Astrocyte of the spinal cord (primary cell): ENCODE data around the gene HK2.

Experiments
- DNase-seq: peaks from one replicate; pipeline ENCODE4 v3.0.0; 2011; ENCODE audit warnings: low read depth, low spot score
- H3K4me3 ChIP-seq: 2 replicates; pipeline ENCODE4 v1.5.1; 2011; ENCODE audit warnings: low read depth, mild to moderate bottlenecking, low read length, moderate library complexity
- CTCF ChIP-seq: IDR thresholded peaks from 2 replicates; pipeline ENCODE4 v1.5.1; 2012; ENCODE audit warnings: low read depth, mild to moderate bottlenecking, low read length, inconsistent platforms
- in situ Hi-C: cut with HindIII; loops from 2 replicates; pipeline ENCODE4 v1.10.0; 2017; ENCODE audit warnings: low sequenced_read_pairs

The HK2 gene

GRCh38 chr2:74917702-74918619 lies 84.0 kb downstream of the HK2 start:
- in situ Hi-C loops = no loop called here
- no peak for TF ChIP-seq CTCF
- no peak overlapping the region for H3K4me3 ChIP-seq
- DNase-seq = peak; percentile 32

- peak overlapping the region; percentile 33 for H3K4me3 ChIP-seq
- in situ Hi-C loops = no loop called here
- TF ChIP-seq CTCF = peak; percentile 80
- peak; percentile 47 for DNase-seq
These were observed 85.9 kb downstream of the HK2 start for GRCh38 chr2:74919827-74920226.

- no peak overlapping the region for H3K4me3 ChIP-seq
- in situ Hi-C loops = no loop called here
- no peak for DNase-seq
- no peak for TF ChIP-seq CTCF
These were observed 87.4 kb downstream of the HK2 start for GRCh38 chr2:74921236-74921736.

- no peak for DNase-seq
- in situ Hi-C loops = no loop called here
- H3K4me3 ChIP-seq = no peak overlapping the region
- no peak for TF ChIP-seq CTCF
These were observed 88.8 kb downstream of the HK2 start for GRCh38 chr2:74922592-74923227.

GRCh38 chr2:74924463-74925265 lies 90.7 kb downstream of the HK2 start:
- no peak overlapping the region for H3K4me3 ChIP-seq
- no peak for DNase-seq
- in situ Hi-C loops = no loop called here
- TF ChIP-seq CTCF = no peak

- in situ Hi-C loops = no loop called here
- DNase-seq = no peak
- H3K4me3 ChIP-seq = no peak overlapping the region
- TF ChIP-seq CTCF = no peak
These were observed 91.4 kb downstream of the HK2 start for GRCh38 chr2:74925361-74925786.
